Activated naive CD8-positive, alpha-beta T cell treated with anti-CD3 and anti-CD28 coated beads for 36 hours (primary cell): ENCODE results near the gene CACNG7. TPM values are rescaled to one million over a fixed set of nuclear protein-coding genes. Genes with fewer than 3 reads are reported as not detected.
"Not testable (repeated sequence)": the region's sequence is repeated elsewhere in the genome, so short reads cannot be mapped to it uniquely, and the experiment has no call there.

Experiments used
- DNase-seq: peaks from one replicate; pipeline ENCODE4 v3.0.0; 2021
- H3K27ac Mint-ChIP-seq: one replicate; pipeline ENCODE4 v1.8.0; 2022; ENCODE audit warnings: mild to moderate bottlenecking, moderate library complexity, mixed read lengths
- H3K27me3 Mint-ChIP-seq: one replicate; pipeline ENCODE4 v1.8.0; 2022; ENCODE audit warnings: mild to moderate bottlenecking, mixed read lengths
- H3K36me3 Mint-ChIP-seq: one replicate; pipeline ENCODE4 v1.8.0; 2021; ENCODE audit warnings: mild to moderate bottlenecking, mixed read lengths
- H3K4me1 Mint-ChIP-seq: one replicate; pipeline ENCODE4 v1.8.0; 2021; ENCODE audit warnings: mixed read lengths
- H3K4me3 Mint-ChIP-seq: one replicate; pipeline ENCODE4 v1.8.0; 2022; ENCODE audit warnings: mild to moderate bottlenecking, moderate library complexity, mixed read lengths
- H3K9me3 Mint-ChIP-seq: one replicate; pipeline ENCODE4 v1.8.0; 2022; ENCODE audit warnings: mixed read lengths
- total RNA-seq, 2 experiments: library from RNA; stranded (reverse); gene quantifications; one replicate each; pipeline ENCODE4 v1.2.3, GENCODE V29; 2021

Gene CACNG7
- total RNA-seq, 2 experiments from 2014 or later = not detected

GRCh38 chr19:53945998-53946397 is 36.9 kb downstream of the CACNG7 start:
- H3K27ac Mint-ChIP-seq = no peak overlapping the region

DNA sequence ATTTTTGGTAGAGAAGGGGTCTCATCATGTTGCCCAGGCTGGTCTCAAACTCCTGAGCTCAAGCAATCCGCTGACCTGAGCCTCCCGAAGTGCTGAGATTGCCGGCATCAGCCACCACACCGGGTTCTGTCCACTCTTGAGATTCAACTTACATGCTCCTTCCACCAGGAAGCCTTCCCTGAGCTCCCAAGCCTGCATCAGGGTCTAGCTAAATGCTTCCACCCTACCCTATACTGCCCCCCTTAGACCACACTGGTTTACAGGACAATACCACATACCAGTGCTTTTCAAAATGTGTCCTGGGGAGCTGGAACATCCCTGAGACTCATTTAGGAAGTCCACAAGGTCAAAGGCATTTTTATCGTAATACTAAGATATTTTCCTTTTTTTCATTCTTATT is 38.5 kb downstream of the CACNG7 start:
- no peak overlapping the region for H3K4me3 Mint-ChIP-seq
- H3K27ac Mint-ChIP-seq = no peak overlapping the region

More at GRCh38 chr19:53945998-53946397, 36.9 kb downstream of the CACNG7 start:
- no peak for DNase-seq
- H3K27me3 Mint-ChIP-seq = peaks cover 67% of the 10 kb centered on the region
- H3K36me3 Mint-ChIP-seq = peaks cover 2% of the 10 kb centered on the region
- H3K9me3 Mint-ChIP-seq = no peaks in the 10 kb centered on the region
- no peaks in the 10 kb centered on the region for H3K4me1 Mint-ChIP-seq
- H3K4me3 Mint-ChIP-seq = no peak overlapping the region

GRCh38 chr19:53948611-53949010 is 39.5 kb downstream of the CACNG7 start:
- not testable (repeated sequence) for H3K9me3 Mint-ChIP-seq, DNase-seq, H3K36me3 Mint-ChIP-seq, H3K4me3 Mint-ChIP-seq, H3K27ac Mint-ChIP-seq, H3K4me1 Mint-ChIP-seq
- peaks cover 53% of the 10 kb centered on the region for H3K27me3 Mint-ChIP-seq

More for the DNA sequence above, 38.5 kb downstream of the CACNG7 start:
- Mint-ChIP-seq H3K27me3 (peaks cover 62% of the 10 kb centered on the region), H3K9me3 (no peaks in the 10 kb centered on the region), H3K36me3 (peaks cover 1% of the 10 kb centered on the region), H3K4me1 (no peaks in the 10 kb centered on the region)
- DNase-seq = no peak

DNA sequence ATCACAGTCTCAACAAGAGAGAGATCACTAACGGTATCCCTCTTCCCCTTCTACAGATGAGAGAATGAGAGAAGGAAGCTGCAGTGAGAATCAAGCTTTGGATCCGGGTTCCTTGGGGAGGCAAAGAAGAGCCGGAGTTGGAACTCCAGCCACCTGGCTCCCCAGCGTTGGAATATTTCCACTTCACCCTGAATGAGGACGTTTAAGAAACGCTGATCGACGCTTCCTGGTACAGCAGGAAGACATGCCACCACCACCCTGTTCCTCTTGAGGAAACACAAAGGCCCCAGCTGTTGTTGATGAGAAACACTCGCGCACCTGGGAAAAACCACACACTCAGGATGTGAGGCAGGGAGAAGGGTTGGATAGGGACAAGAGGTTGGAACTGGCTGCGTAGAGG is 42.4 kb downstream of the CACNG7 start:
- Mint-ChIP-seq H3K4me3 (no peak overlapping the region), H3K4me1 (no peaks in the 10 kb centered on the region), H3K9me3 (no peaks in the 10 kb centered on the region), H3K36me3 (no peaks in the 10 kb centered on the region), H3K27me3 (peaks cover 43% of the 10 kb centered on the region), H3K27ac (no peak overlapping the region)
- DNase-seq = no peak

DNA sequence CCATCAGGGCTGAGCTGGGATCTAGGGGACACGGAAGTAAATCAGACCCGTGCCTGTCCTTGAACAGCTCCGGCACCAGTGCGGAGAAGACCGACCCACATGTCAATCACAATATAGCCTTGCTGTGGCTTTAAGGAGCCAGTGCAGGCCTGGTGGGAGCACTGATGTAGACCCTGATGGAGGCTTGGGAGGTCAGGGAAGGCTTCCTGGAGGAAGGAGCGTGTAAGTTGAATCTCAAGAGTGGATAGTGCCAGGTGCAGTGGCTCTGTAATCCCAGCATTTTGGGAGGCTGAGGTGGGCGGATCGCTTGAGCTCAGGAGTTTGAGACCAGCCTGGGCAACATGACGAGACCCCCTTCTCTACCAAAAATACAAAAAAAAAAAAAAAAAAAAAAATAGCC is 42.9 kb downstream of the CACNG7 start:
- Mint-ChIP-seq H3K4me1 (no peaks in the 10 kb centered on the region), H3K4me3 (no peak overlapping the region), H3K9me3 (no peaks in the 10 kb centered on the region), H3K27ac (no peak overlapping the region), H3K27me3 (peaks cover 46% of the 10 kb centered on the region), H3K36me3 (no peaks in the 10 kb centered on the region)
- DNase-seq = no peak

DNA sequence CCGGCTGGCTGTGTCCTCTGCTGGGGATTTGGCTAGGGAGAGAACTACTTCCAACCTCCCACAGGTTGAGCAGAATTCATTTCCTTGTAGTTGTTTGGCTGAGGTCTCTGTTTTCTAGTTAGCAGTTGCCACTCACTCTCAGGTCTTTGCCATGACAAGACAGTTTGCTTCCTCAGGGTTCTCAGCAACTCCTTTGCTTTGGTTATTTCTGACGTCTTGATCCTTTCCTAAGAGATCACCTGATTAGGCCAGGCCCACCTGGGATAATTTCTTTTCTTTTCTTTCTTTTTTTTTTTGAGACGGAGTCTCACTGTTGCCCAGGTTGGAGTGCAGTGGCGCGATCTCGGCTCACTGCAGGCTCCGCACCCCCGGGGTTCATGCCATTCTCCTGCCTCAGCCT is 44.3 kb downstream of the CACNG7 start:
- no peak overlapping the region for H3K27ac Mint-ChIP-seq
- peaks cover 3% of the 10 kb centered on the region for H3K4me1 Mint-ChIP-seq
- no peak overlapping the region for H3K4me3 Mint-ChIP-seq
- no peaks in the 10 kb centered on the region for H3K36me3 Mint-ChIP-seq
- DNase-seq = no peak
- H3K9me3 Mint-ChIP-seq = no peaks in the 10 kb centered on the region
- H3K27me3 Mint-ChIP-seq = peaks cover 51% of the 10 kb centered on the region

GRCh38 chr19:53957448-53958167 is 48.5 kb downstream of the CACNG7 start:
- no peak for DNase-seq
- Mint-ChIP-seq H3K27ac (no peak overlapping the region), H3K27me3 (peaks cover 72% of the 10 kb centered on the region), H3K9me3 (no peaks in the 10 kb centered on the region), H3K4me3 (no peak overlapping the region), H3K36me3 (peaks cover 2% of the 10 kb centered on the region), H3K4me1 (peaks cover 3% of the 10 kb centered on the region)

- H3K27ac Mint-ChIP-seq = no peak overlapping the region
- no peak overlapping the region for H3K4me3 Mint-ChIP-seq
- no peak for DNase-seq
- no peaks in the 10 kb centered on the region for H3K9me3 Mint-ChIP-seq
- peaks cover 75% of the 10 kb centered on the region for H3K27me3 Mint-ChIP-seq
- peaks cover 2% of the 10 kb centered on the region for H3K36me3 Mint-ChIP-seq
- H3K4me1 Mint-ChIP-seq = peaks cover 3% of the 10 kb centered on the region
Measured at GRCh38 chr19:53958168-53958571, 49.1 kb downstream of the CACNG7 start.

GRCh38 chr19:53958823-53959757 is 50.0 kb downstream of the CACNG7 start:
- Mint-ChIP-seq H3K27ac (no peak overlapping the region), H3K36me3 (peaks cover 2% of the 10 kb centered on the region), H3K9me3 (no peaks in the 10 kb centered on the region), H3K4me3 (no peak overlapping the region), H3K27me3 (peaks cover 84% of the 10 kb centered on the region), H3K4me1 (peaks cover 3% of the 10 kb centered on the region)
- DNase-seq = no peak

- Mint-ChIP-seq H3K4me1 (peaks cover 3% of the 10 kb centered on the region), H3K27me3 (peaks cover 90% of the 10 kb centered on the region), H3K36me3 (peaks cover 2% of the 10 kb centered on the region), H3K9me3 (no peaks in the 10 kb centered on the region), H3K27ac (no peak overlapping the region), H3K4me3 (no peak overlapping the region)
- no peak for DNase-seq
Measured at GRCh38 chr19:53960187-53960586, 51.1 kb downstream of the CACNG7 start.

- no peak for DNase-seq
- Mint-ChIP-seq H3K27me3 (peaks cover 90% of the 10 kb centered on the region), H3K9me3 (no peaks in the 10 kb centered on the region), H3K36me3 (peaks cover 2% of the 10 kb centered on the region), H3K27ac (no peak overlapping the region), H3K4me1 (peaks cover 3% of the 10 kb centered on the region), H3K4me3 (no peak overlapping the region)
Measured at GRCh38 chr19:53960886-53961285, 51.8 kb downstream of the CACNG7 start.

GRCh38 chr19:53961523-53962356 is 52.7 kb downstream of the CACNG7 start:
- Mint-ChIP-seq H3K27ac (no peak overlapping the region), H3K36me3 (peaks cover 2% of the 10 kb centered on the region), H3K9me3 (no peaks in the 10 kb centered on the region), H3K27me3 (peaks cover 91% of the 10 kb centered on the region), H3K4me3 (no peak overlapping the region), H3K4me1 (peaks cover 3% of the 10 kb centered on the region)
- DNase-seq = no peak

DNA sequence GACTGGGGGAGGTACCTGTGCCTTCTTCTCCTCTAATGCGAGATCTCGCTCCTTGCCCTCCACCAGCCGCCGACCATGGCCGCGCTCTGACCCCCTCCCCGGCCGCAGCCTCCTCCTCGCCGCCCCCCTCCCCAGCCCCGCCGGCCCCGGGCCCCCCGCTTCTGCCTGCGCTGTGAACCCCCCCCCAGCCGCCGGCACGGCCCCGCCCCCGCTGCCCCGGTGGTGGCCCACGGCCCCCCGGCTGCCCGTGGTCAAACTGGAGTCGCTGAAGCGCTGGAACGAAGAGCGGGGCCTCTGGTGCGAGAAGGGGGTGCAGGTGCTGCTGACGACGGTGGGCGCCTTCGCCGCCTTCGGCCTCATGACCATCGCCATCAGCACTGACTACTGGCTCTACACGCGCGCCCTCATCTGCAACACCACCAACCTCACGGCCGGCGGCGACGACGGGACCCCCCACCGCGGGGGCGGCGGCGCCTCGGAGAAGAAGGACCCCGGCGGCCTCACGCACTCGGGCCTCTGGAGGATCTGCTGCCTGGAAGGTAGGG is 53.9 kb downstream of the CACNG7 start, which contains the start of gene CACNG8:
Gene CACNG8 (plus strand): TSS at position 51 of the 545 bp plus-strand sequence.
- Mint-ChIP-seq H3K4me1 (peaks cover under 1% of the 10 kb centered on the region), H3K9me3 (no peaks in the 10 kb centered on the region), H3K27ac (no peak within 1 kb of the TSS), H3K27me3 (peaks cover 90% of the 10 kb centered on the region), H3K4me3 (no peak within 1 kb of the TSS), H3K36me3 (peaks cover 2% of the 10 kb centered on the region)
- DNase-seq = no peak

DNA sequence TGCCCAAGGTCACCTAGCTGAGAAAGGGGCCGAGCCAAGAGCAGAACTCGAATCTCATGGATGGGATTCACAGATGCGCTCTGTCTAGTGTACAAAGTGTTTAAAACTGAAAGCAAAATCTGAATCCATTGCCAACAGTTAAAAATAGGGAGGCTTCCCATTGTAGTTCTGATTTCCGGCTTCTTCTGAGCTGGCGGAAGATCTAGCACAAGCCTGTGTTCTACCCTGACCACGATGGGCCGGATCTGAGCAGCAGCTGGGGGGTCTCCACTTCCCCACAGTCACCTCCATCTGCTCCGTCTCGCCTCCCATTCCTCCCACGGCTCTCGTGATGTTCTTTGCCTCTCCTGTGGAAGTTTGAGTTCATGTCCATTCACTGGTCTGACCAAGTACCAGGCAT is 56.0 kb downstream of the CACNG7 start:
- Mint-ChIP-seq H3K27me3 (peaks cover 83% of the 10 kb centered on the region), H3K27ac (no peak overlapping the region), H3K9me3 (no peaks in the 10 kb centered on the region), H3K4me1 (no peaks in the 10 kb centered on the region), H3K4me3 (no peak overlapping the region), H3K36me3 (no peaks in the 10 kb centered on the region)
- DNase-seq = no peak
